HL-60 (cell line): Measurements from ENCODE around the gene EPS8.

Source experiments
- DNase-seq, 2 experiments: peaks; one replicate each; pipeline ENCODE4 v3.0.0-alpha.2; 2010 to 2020; ENCODE audit warnings: low read depth in 1 of 2, low spot score in 1 of 2
- H3K27ac ChIP-seq: fragments of 250-450 bp; sonication (Bioruptor Pico); replicated peaks from 2 replicates; pipeline ENCODE4 v1.5.1; 2020; ENCODE audit warnings: mild to moderate bottlenecking, moderate library complexity
- H3K27me3 ChIP-seq: fragments of 250-450 bp; sonication (Bioruptor Pico); 2 replicates; pipeline ENCODE4 v1.5.1; 2021; ENCODE audit warnings: mild to moderate bottlenecking, moderate library complexity; ENCODE audit not compliant: insufficient read depth, poor library complexity, severe bottlenecking
- H3K4me3 ChIP-seq: replicated peaks from 2 replicates; pipeline ENCODE4 v1.5.1; 2011; ENCODE audit warnings: mild to moderate bottlenecking, control low read depth, low read length; ENCODE audit not compliant: insufficient read depth
- CTCF ChIP-seq: IDR thresholded peaks from one replicate; pipeline ENCODE4 v1.5.1; 2011; ENCODE audit warnings: low read length, control low read depth, inconsistent platforms; ENCODE audit not compliant: insufficient read depth
- GABPA ChIP-seq: IDR thresholded peaks from 2 replicates; pipeline ENCODE4 v1.6.1; 2012; ENCODE audit warnings: low read depth
- POLR2AphosphoS5 ChIP-seq: IDR thresholded peaks from 2 replicates; pipeline ENCODE4 v1.6.1; 2012; ENCODE audit warnings: low read depth
- REST ChIP-seq: IDR thresholded peaks from 2 replicates; pipeline ENCODE4 v1.6.1; 2012; ENCODE audit warnings: low read depth; ENCODE audit not compliant: insufficient replicate concordance
- SPI1 ChIP-seq: IDR thresholded peaks from 2 replicates; pipeline ENCODE4 v1.6.1; 2012; ENCODE audit warnings: low read depth, mild to moderate bottlenecking, borderline replicate concordance

The EPS8 gene

DNA sequence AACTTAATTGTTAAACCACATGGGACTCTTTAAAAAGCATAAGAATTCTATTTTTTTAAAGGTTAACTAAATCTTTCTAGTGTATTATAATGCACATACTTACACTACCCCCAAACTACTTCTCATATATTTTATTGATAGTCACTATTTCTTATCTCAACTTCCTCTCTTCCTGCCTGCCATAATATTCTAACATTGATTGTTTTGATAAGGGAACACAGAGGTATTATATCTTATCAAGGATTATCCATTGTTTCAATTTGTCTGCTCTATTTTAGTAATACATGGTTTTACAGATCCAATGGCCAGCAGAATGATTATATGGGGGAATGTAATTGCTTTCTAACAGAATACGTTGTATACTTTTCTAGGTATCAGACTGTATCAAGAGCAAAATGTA lies 98.9 kb downstream of the EPS8 start:
- Histone ChIP-seq H3K4me3 (no peak overlapping the region), H3K27ac (no peak overlapping the region), H3K27me3 (no peaks in the 10 kb centered on the region)
- no peak for DNase-seq
- TF ChIP-seq GABPA (no peak), SPI1 (no peak), REST (no peak), POLR2AphosphoS5 (no peak), CTCF (no peak)

- Histone ChIP-seq H3K4me3 (no peak overlapping the region), H3K27ac (no peak overlapping the region), H3K27me3 (no peaks in the 10 kb centered on the region)
- TF ChIP-seq GABPA = no peak
- TF ChIP-seq POLR2AphosphoS5 = no peak
- TF ChIP-seq REST = no peak
- no peak for TF ChIP-seq CTCF
- no peak for TF ChIP-seq SPI1
- no peak for DNase-seq
Observed at GRCh38 chr12:15689751-15690191, 99.4 kb downstream of the EPS8 start.

- no peak for TF ChIP-seq GABPA
- no peak for TF ChIP-seq CTCF
- no peak for TF ChIP-seq SPI1
- TF ChIP-seq POLR2AphosphoS5 = no peak
- TF ChIP-seq REST = no peak
- no peak overlapping the region for H3K27ac ChIP-seq
- no peak for DNase-seq
- no peak overlapping the region for H3K4me3 ChIP-seq
- no peaks in the 10 kb centered on the region for H3K27me3 ChIP-seq
Observed at GRCh38 chr12:15688838-15689625, 100.2 kb downstream of the EPS8 start.
